Ishikawa (cell line): ENCODE results near the gene SEMA6A.

ENCODE experiments used
- CEBPB ChIP-seq: IDR thresholded peaks from 2 replicates; pipeline ENCODE4 v1.6.1; 2012
- CREB1 ChIP-seq: IDR thresholded peaks from 2 replicates; pipeline ENCODE4 v1.6.1; 2012; ENCODE audit warnings: low read depth
- EGR1 ChIP-seq: IDR thresholded peaks from 2 replicates; pipeline ENCODE4 v1.6.1; 2012
- EP300 ChIP-seq: IDR thresholded peaks from 2 replicates; pipeline ENCODE4 v1.6.1; 2012; ENCODE audit warnings: borderline replicate concordance
- FOXM1 ChIP-seq: IDR thresholded peaks from 2 replicates; pipeline ENCODE4 v1.6.1; 2012; ENCODE audit warnings: low read depth, borderline replicate concordance
- MAX ChIP-seq: IDR thresholded peaks from 2 replicates; pipeline ENCODE4 v1.6.1; 2012
- NFIC ChIP-seq: IDR thresholded peaks from 2 replicates; pipeline ENCODE4 v1.6.1; 2012
- RAD21 ChIP-seq: IDR thresholded peaks from 2 replicates; pipeline ENCODE4 v1.6.1; 2012; ENCODE audit warnings: low read depth
- REST ChIP-seq: IDR thresholded peaks from 2 replicates; pipeline ENCODE4 v1.6.1; 2012; ENCODE audit warnings: low read depth, mild to moderate bottlenecking
- TAF1 ChIP-seq: IDR thresholded peaks from 2 replicates; pipeline ENCODE4 v1.6.1; 2012; ENCODE audit warnings: low read depth, mild to moderate bottlenecking
- TCF12 ChIP-seq: IDR thresholded peaks from 2 replicates; pipeline ENCODE4 v1.6.1; 2012; ENCODE audit warnings: low read depth
- TEAD4 ChIP-seq: IDR thresholded peaks from 2 replicates; pipeline ENCODE4 v1.6.1; 2012
- USF1 ChIP-seq: IDR thresholded peaks from 2 replicates; pipeline ENCODE4 v1.6.1; 2012
- YY1 ChIP-seq: IDR thresholded peaks from 2 replicates; pipeline ENCODE4 v1.6.1; 2012; ENCODE audit warnings: low read depth
- ZBTB7A ChIP-seq: IDR thresholded peaks from 2 replicates; pipeline ENCODE4 v1.6.1; 2012; ENCODE audit warnings: low read depth

Gene SEMA6A

GRCh38 chr5:116420540-116420939, 154.1 kb downstream of the SEMA6A start:
- TF ChIP-seq EP300 (no peak), FOXM1 (no peak), TCF12 (no peak), NFIC (no peak), CREB1 (no peak), ZBTB7A (no peak), EGR1 (no peak), MAX (no peak), REST (no peak), RAD21 (no peak), CEBPB (no peak), YY1 (no peak), TEAD4 (no peak)

- TF ChIP-seq FOXM1 = no peak
- TF ChIP-seq USF1 = no peak
- TF ChIP-seq YY1 = no peak
- no peak for TF ChIP-seq TCF12
- no peak for TF ChIP-seq NFIC
- no peak for TF ChIP-seq EP300
- no peak for TF ChIP-seq RAD21
- TF ChIP-seq TAF1 = no peak
- no peak for TF ChIP-seq EGR1
Measured at GRCh38 chr5:116419258-116419657, 155.4 kb downstream of the SEMA6A start.

GRCh38 chr5:116418774-116419173, 155.8 kb downstream of the SEMA6A start:
- no peak for TF ChIP-seq YY1
- TF ChIP-seq EP300 = no peak
- no peak for TF ChIP-seq NFIC
- TF ChIP-seq CREB1 = no peak
- no peak for TF ChIP-seq TAF1

GRCh38 chr5:116418016-116418415, 156.6 kb downstream of the SEMA6A start:
- TF ChIP-seq USF1 (no peak), TEAD4 (no peak), TCF12 (no peak), MAX (no peak), CEBPB (no peak), TAF1 (no peak), RAD21 (no peak), YY1 (no peak), ZBTB7A (no peak), NFIC (no peak), FOXM1 (no peak), EP300 (no peak), REST (no peak), CREB1 (no peak), EGR1 (no peak)

GRCh38 chr5:116415989-116416388, 158.6 kb downstream of the SEMA6A start:
- TF ChIP-seq USF1 = no peak
- TF ChIP-seq YY1 = no peak
- no peak for TF ChIP-seq FOXM1
- no peak for TF ChIP-seq ZBTB7A
- no peak for TF ChIP-seq EP300
- no peak for TF ChIP-seq CEBPB
- TF ChIP-seq EGR1 = no peak
- no peak for TF ChIP-seq TCF12
- TF ChIP-seq REST = no peak
- TF ChIP-seq MAX = no peak
- no peak for TF ChIP-seq TAF1
- no peak for TF ChIP-seq RAD21
- TF ChIP-seq TEAD4 = no peak
- no peak for TF ChIP-seq CREB1
- no peak for TF ChIP-seq NFIC
